Endodermal cell (in vitro differentiated cells): Measurements from ENCODE around the gene TARDBP. TPM values are rescaled to one million over a fixed set of nuclear protein-coding genes. Genes with fewer than 3 reads are reported as not detected.
A peak's percentile ranks its signal among the peaks of the same experiment; 100 is the strongest.
"Not testable (repeated sequence)": the region's sequence is repeated elsewhere in the genome, so short reads cannot be mapped to it uniquely, and the experiment has no call there.

Source experiments
- DNase-seq: peaks from one replicate; pipeline ENCODE4 v3.0.0-alpha.2; 2017
- H3K27ac ChIP-seq: 2 replicates; pipeline ENCODE4 v1.5.1; 2013; ENCODE audit warnings: mild to moderate bottlenecking, low read depth, low read length, moderate library complexity
- H3K27me3 ChIP-seq: 2 replicates; pipeline ENCODE4 v1.6.1; 2013; ENCODE audit warnings: mild to moderate bottlenecking, low read length, moderate library complexity; ENCODE audit not compliant: insufficient read depth, control insufficient read depth, poor library complexity, severe bottlenecking
- H3K36me3 ChIP-seq: 2 replicates; pipeline ENCODE4 v1.7.0; 2013; ENCODE audit warnings: mild to moderate bottlenecking, low read length, moderate library complexity; ENCODE audit not compliant: control insufficient read depth, insufficient read depth
- H3K4me1 ChIP-seq: one replicate; pipeline ENCODE4 v1.7.0; 2013; ENCODE audit warnings: low read length; ENCODE audit not compliant: control insufficient read depth, insufficient read depth
- H3K4me3 ChIP-seq: 2 replicates; pipeline ENCODE4 v1.5.1; 2013; ENCODE audit warnings: mild to moderate bottlenecking, low read length, moderate library complexity
- H3K9ac ChIP-seq: 2 replicates; pipeline ENCODE4 v1.6.1; 2013; ENCODE audit warnings: mild to moderate bottlenecking, low read length, moderate library complexity; ENCODE audit not compliant: poor library complexity, severe bottlenecking; ENCODE audit errors: extremely low read depth
- H3K9me3 ChIP-seq: 2 replicates; pipeline ENCODE4 v1.6.1; 2013; ENCODE audit warnings: mild to moderate bottlenecking, low read length, moderate library complexity; ENCODE audit not compliant: control insufficient read depth
- H3K27ac Mint-ChIP-seq: 2 replicates; pipeline ENCODE4 v1.8.0; 2020; ENCODE audit warnings: mixed read lengths
- H3K27me3 Mint-ChIP-seq: 2 replicates; pipeline ENCODE4 v1.8.0; 2021; ENCODE audit warnings: mild to moderate bottlenecking, mixed read lengths; ENCODE audit not compliant: insufficient read depth
- H3K36me3 Mint-ChIP-seq: 2 replicates; pipeline ENCODE4 v1.8.0; 2020; ENCODE audit warnings: low read depth, mixed read lengths
- H3K4me1 Mint-ChIP-seq: 2 replicates; pipeline ENCODE4 v1.8.0; 2020; ENCODE audit warnings: mixed read lengths
- H3K4me3 Mint-ChIP-seq: 2 replicates; pipeline ENCODE4 v1.8.0; 2020; ENCODE audit warnings: mild to moderate bottlenecking, moderate library complexity, mixed read lengths
- H3K9me3 Mint-ChIP-seq: 2 replicates; pipeline ENCODE4 v1.8.0; 2020; ENCODE audit warnings: mild to moderate bottlenecking, mixed read lengths
- CTCF ChIP-seq: fragments of 200-600 bp; sonication (generic); conservative IDR thresholded peaks from 2 replicates; pipeline ENCODE4 v1.5.0; 2021; ENCODE audit warnings: antibody characterized with exemption, mild to moderate bottlenecking
- WGBS, 2 experiments: methylation state at CpG; one replicate each; pipeline versions ENCODE4 v1.1.5 to v1.1.7; 2013; ENCODE audit warnings: missing lambda C conversion rate in 2 of 2, mixed read lengths in 1 of 2; ENCODE audit not compliant: insufficient coverage in 1 of 2, insufficient read length in 1 of 2; 5-methylcytosine and 5-hydroxymethylcytosine counted together
- total RNA-seq, 2 donors: library from RNA; stranded (reverse); fragmentation: NEBNext Ultra II Directional in 1 of 2; extraction: Animal tissue kit (Norgen Biotek cat#: 25700) in 1 of 2; gene quantifications; 2 replicates in 1 of 2; 3 replicates in 1 of 2; pipeline ENCODE4 v1.2.1, GENCODE V29; 2021

Gene TARDBP
- total RNA-seq, 2 donors from 2014 or later = 203 to 216 TPM

- H3K4me3 Mint-ChIP-seq = no peak overlapping the region
- no peaks in the 10 kb centered on the region for H3K27me3 Mint-ChIP-seq
- H3K9me3 ChIP-seq = no peaks in the 10 kb centered on the region
- TF ChIP-seq CTCF = no peak
- no peak overlapping the region for H3K27ac ChIP-seq
- H3K27ac Mint-ChIP-seq = no peak overlapping the region
- H3K4me1 Mint-ChIP-seq = peaks cover 20% of the 10 kb centered on the region
- no peak for DNase-seq
- H3K4me1 ChIP-seq = peaks cover 3% of the 10 kb centered on the region
- no peaks in the 10 kb centered on the region for H3K27me3 ChIP-seq
- no peak overlapping the region for H3K4me3 ChIP-seq
- H3K36me3 Mint-ChIP-seq = peaks cover 65% of the 10 kb centered on the region
- WGBS, 2 experiments = 80 to 94% methylated on average over 1 to 3 of the region's 3 CpGs
- peaks cover 68% of the 10 kb centered on the region for H3K36me3 ChIP-seq
- no peak overlapping the region for H3K9ac ChIP-seq
- H3K9me3 Mint-ChIP-seq = no peaks in the 10 kb centered on the region
Observed at GRCh38 chr1:11028018-11028417, 15.6 kb downstream of the TARDBP start.

GRCh38 chr1:11030865-11031264, 18.4 kb downstream of the TARDBP start:
- no peaks in the 10 kb centered on the region for H3K4me1 ChIP-seq
- no peak for DNase-seq
- no peak overlapping the region for H3K27ac ChIP-seq
- H3K9me3 ChIP-seq = no peaks in the 10 kb centered on the region
- peaks cover 39% of the 10 kb centered on the region for H3K36me3 Mint-ChIP-seq
- no peak overlapping the region for H3K9ac ChIP-seq
- H3K4me3 Mint-ChIP-seq = no peak overlapping the region
- H3K4me1 Mint-ChIP-seq = no peaks in the 10 kb centered on the region
- H3K9me3 Mint-ChIP-seq = no peaks in the 10 kb centered on the region
- no peaks in the 10 kb centered on the region for H3K27me3 ChIP-seq
- peak overlapping the region; percentile 55 for H3K27ac Mint-ChIP-seq
- H3K27me3 Mint-ChIP-seq = no peaks in the 10 kb centered on the region
- no peak overlapping the region for H3K4me3 ChIP-seq
- WGBS, 2 experiments = 85 to 94% methylated on average over 5 to 9 of the region's 9 CpGs
- no peak for TF ChIP-seq CTCF
- peaks cover 40% of the 10 kb centered on the region for H3K36me3 ChIP-seq

- no peak for DNase-seq
- H3K4me1 ChIP-seq = no peaks in the 10 kb centered on the region
- Mint-ChIP-seq H3K36me3 (peaks cover 30% of the 10 kb centered on the region), H3K4me3 (no peak overlapping the region), H3K27ac (no peak overlapping the region), H3K27me3 (no peaks in the 10 kb centered on the region), H3K9me3 (no peaks in the 10 kb centered on the region), H3K4me1 (no peaks in the 10 kb centered on the region)
- WGBS, 2 experiments = 91 to 94% methylated on average over 7 to 10 of the region's 10 CpGs
- H3K9me3 ChIP-seq = no peaks in the 10 kb centered on the region
- no peak overlapping the region for H3K27ac ChIP-seq
- no peaks in the 10 kb centered on the region for H3K27me3 ChIP-seq
- H3K9ac ChIP-seq = no peak overlapping the region
- no peak overlapping the region for H3K4me3 ChIP-seq
- peaks cover 31% of the 10 kb centered on the region for H3K36me3 ChIP-seq
- peak; percentile 53 for TF ChIP-seq CTCF
Observed at GRCh38 chr1:11031624-11032262, 19.3 kb downstream of the TARDBP start.

GRCh38 chr1:11037019-11037739, 24.7 kb downstream of the TARDBP start:
- not testable (repeated sequence) for H3K27me3 Mint-ChIP-seq, H3K9ac ChIP-seq, H3K4me1 Mint-ChIP-seq, H3K4me3 ChIP-seq, H3K9me3 Mint-ChIP-seq, H3K4me1 ChIP-seq, H3K4me3 Mint-ChIP-seq, H3K9me3 ChIP-seq, H3K27ac ChIP-seq, H3K36me3 ChIP-seq, DNase-seq, H3K36me3 Mint-ChIP-seq, H3K27ac Mint-ChIP-seq
- H3K27me3 ChIP-seq = peaks cover 15% of the 10 kb centered on the region
- 48 to 71% methylated on average over 9 to 17 of the region's 18 CpGs for WGBS, 2 experiments
